Activated CD8-positive, alpha-beta memory T cell treated with anti-CD3 and anti-CD28 coated beads, Interleukin-2, amount 10 ng/mL, durations not matched to agents 7 days and 5 days (primary cell): ENCODE results near the gene RAB25. TPM values are rescaled to one million over a fixed set of nuclear protein-coding genes. Genes with fewer than 3 reads are reported as not detected.
A peak's percentile ranks its signal among the peaks of the same experiment; 100 is the strongest.

Source experiments
- ATAC-seq: fragments of 150-1000 bp; cut with Tn5 transposase; one replicate; pipeline ENCODE4 v1.10.0; 2021; ENCODE audit warnings: moderate library complexity
- CTCF ChIA-PET: fragments of 350-600 bp; sonication (Branson Sonifier 250); formaldehyde crosslinking; loops from one replicate; lab custom pipeline; 2021; ENCODE audit warnings: antibody characterized with exemption; lab: Charles Lee
- DNase-seq: peaks from one replicate; pipeline ENCODE4 v3.0.0-alpha.2; 2020
- H3K27ac Mint-ChIP-seq: one replicate; pipeline ENCODE4 v1.8.0; 2021; ENCODE audit warnings: mild to moderate bottlenecking, mixed read lengths
- H3K27me3 Mint-ChIP-seq: one replicate; pipeline ENCODE4 v1.8.0; 2021; ENCODE audit warnings: mixed read lengths
- H3K36me3 Mint-ChIP-seq: one replicate; pipeline ENCODE4 v1.8.0; 2021; ENCODE audit warnings: mild to moderate bottlenecking, mixed read lengths
- H3K4me1 Mint-ChIP-seq: one replicate; pipeline ENCODE4 v1.8.0; 2021; ENCODE audit warnings: mixed read lengths
- H3K4me3 Mint-ChIP-seq: one replicate; pipeline ENCODE4 v1.8.0; 2021; ENCODE audit warnings: mild to moderate bottlenecking, moderate library complexity, mixed read lengths
- H3K9me3 Mint-ChIP-seq: one replicate; pipeline ENCODE4 v1.8.0; 2022; ENCODE audit warnings: low read depth, mixed read lengths
- total RNA-seq, 2 experiments: library from RNA; stranded (reverse); gene quantifications; one replicate each; pipeline ENCODE4 v1.2.3, GENCODE V29; 2021

The RAB25 gene
- total RNA-seq, 2 experiments from 2014 or later = not detected

GRCh38 chr1:156075775-156076204 lies 14.8 kb downstream of the RAB25 start:
- Mint-ChIP-seq H3K36me3 (no peaks in the 10 kb centered on the region), H3K4me3 (no peak overlapping the region), H3K4me1 (no peaks in the 10 kb centered on the region), H3K27me3 (peaks cover 43% of the 10 kb centered on the region), H3K27ac (no peak overlapping the region), H3K9me3 (no peaks in the 10 kb centered on the region)
- no peak for DNase-seq
- CTCF ChIA-PET = interaction anchor here (1.3 to 2.0 kb wide), 2 partner anchors 9 to 16 kb away, joined by 4 to 8 read pairs; no protein-coding TSS in a partner anchor
- no peak for ATAC-seq

GRCh38 chr1:156076609-156077429 lies 15.9 kb downstream of the RAB25 start:
- CTCF ChIA-PET = interaction anchor here (2.0 kb wide), 1 partner anchor 10 kb away, joined by 8 read pairs; no protein-coding TSS in a partner anchor
- Mint-ChIP-seq H3K27me3 (peaks cover 45% of the 10 kb centered on the region), H3K4me1 (no peaks in the 10 kb centered on the region), H3K36me3 (no peaks in the 10 kb centered on the region), H3K27ac (no peak overlapping the region), H3K4me3 (no peak overlapping the region), H3K9me3 (no peaks in the 10 kb centered on the region)
- no peak for ATAC-seq
- DNase-seq = no peak

- H3K36me3 Mint-ChIP-seq = no peaks in the 10 kb centered on the region
- CTCF ChIA-PET = no interaction called here
- no peak for ATAC-seq
- H3K4me3 Mint-ChIP-seq = no peak overlapping the region
- H3K27me3 Mint-ChIP-seq = peaks cover 40% of the 10 kb centered on the region
- no peaks in the 10 kb centered on the region for H3K4me1 Mint-ChIP-seq
- no peak for DNase-seq
- H3K9me3 Mint-ChIP-seq = no peaks in the 10 kb centered on the region
- no peak overlapping the region for H3K27ac Mint-ChIP-seq
Measured at GRCh38 chr1:156077430-156077760, 16.4 kb downstream of the RAB25 start.

- H3K9me3 Mint-ChIP-seq = no peaks in the 10 kb centered on the region
- no peak for ATAC-seq
- no peaks in the 10 kb centered on the region for H3K36me3 Mint-ChIP-seq
- H3K27me3 Mint-ChIP-seq = peaks cover 46% of the 10 kb centered on the region
- peaks cover 4% of the 10 kb centered on the region for H3K4me1 Mint-ChIP-seq
- CTCF ChIA-PET = interaction anchor here (1.0 kb wide), 1 partner anchor 12 kb away, joined by 5 read pairs; no protein-coding TSS in a partner anchor
- H3K4me3 Mint-ChIP-seq = no peak overlapping the region
- no peak overlapping the region for H3K27ac Mint-ChIP-seq
- no peak for DNase-seq
Measured at GRCh38 chr1:156078728-156079127, 17.8 kb downstream of the RAB25 start.

- Mint-ChIP-seq H3K27ac (no peak overlapping the region), H3K4me3 (no peak overlapping the region), H3K36me3 (no peaks in the 10 kb centered on the region), H3K27me3 (peaks cover 55% of the 10 kb centered on the region), H3K9me3 (no peaks in the 10 kb centered on the region), H3K4me1 (peaks cover 4% of the 10 kb centered on the region)
- DNase-seq (no peak), ATAC-seq (no peak)
- CTCF ChIA-PET = no interaction called here
Measured at GRCh38 chr1:156079762-156080161, 18.8 kb downstream of the RAB25 start.

GRCh38 chr1:156080241-156080862 lies 19.4 kb downstream of the RAB25 start:
- H3K27me3 Mint-ChIP-seq = peaks cover 58% of the 10 kb centered on the region
- no peak overlapping the region for H3K4me3 Mint-ChIP-seq
- no peak for DNase-seq
- no peaks in the 10 kb centered on the region for H3K36me3 Mint-ChIP-seq
- ATAC-seq = no peak
- peaks cover 4% of the 10 kb centered on the region for H3K4me1 Mint-ChIP-seq
- H3K9me3 Mint-ChIP-seq = no peaks in the 10 kb centered on the region
- no peak overlapping the region for H3K27ac Mint-ChIP-seq
- CTCF ChIA-PET = no interaction called here

GRCh38 chr1:156080863-156081179 lies 19.9 kb downstream of the RAB25 start:
- Mint-ChIP-seq H3K36me3 (no peaks in the 10 kb centered on the region), H3K4me3 (no peak overlapping the region), H3K27ac (no peak overlapping the region), H3K9me3 (no peaks in the 10 kb centered on the region), H3K4me1 (peaks cover 4% of the 10 kb centered on the region), H3K27me3 (peaks cover 56% of the 10 kb centered on the region)
- CTCF ChIA-PET = interaction anchor here (1.4 to 27.0 kb wide), 3 partner anchors 8 to 43 kb away, joined by 4 to 979 read pairs (median 9); partner anchors contain the start of gene LMNA
- ATAC-seq (no peak), DNase-seq (no peak)

- H3K27ac Mint-ChIP-seq = no peak overlapping the region
- H3K36me3 Mint-ChIP-seq = no peaks in the 10 kb centered on the region
- peaks cover 60% of the 10 kb centered on the region for H3K27me3 Mint-ChIP-seq
- H3K4me1 Mint-ChIP-seq = peaks cover 6% of the 10 kb centered on the region
- H3K9me3 Mint-ChIP-seq = no peaks in the 10 kb centered on the region
- CTCF ChIA-PET = interaction anchor here (1.4 to 27.0 kb wide), 3 partner anchors 8 to 42 kb away, joined by 4 to 979 read pairs (median 9); partner anchors contain the start of gene LMNA
- DNase-seq (no peak), ATAC-seq (no peak)
- peak overlapping the region; percentile 42 for H3K4me3 Mint-ChIP-seq
Measured at GRCh38 chr1:156081180-156081916, 20.4 kb downstream of the RAB25 start.

- Mint-ChIP-seq H3K9me3 (no peaks in the 10 kb centered on the region), H3K27ac (no peak overlapping the region), H3K36me3 (no peaks in the 10 kb centered on the region), H3K27me3 (peaks cover 62% of the 10 kb centered on the region), H3K4me3 (peak overlapping the region; percentile 42), H3K4me1 (peaks cover 6% of the 10 kb centered on the region)
- DNase-seq = no peak
- no peak for ATAC-seq
- CTCF ChIA-PET = interaction anchor here (0.8 to 27.0 kb wide), 6 partner anchors 9 to 42 kb away, joined by 3 to 979 read pairs (median 4); partner anchors contain the start of gene LMNA
Measured at GRCh38 chr1:156081917-156082308, 21.0 kb downstream of the RAB25 start.

- CTCF ChIA-PET = interaction anchor here (0.6 to 27.0 kb wide), 7 partner anchors 9 to 143 kb away, joined by 3 to 979 read pairs (median 4); partner anchors contain the start of gene LMNA
- Mint-ChIP-seq H3K4me3 (peak within 1 kb of the TSS; percentile 71), H3K4me1 (peaks cover 6% of the 10 kb centered on the region), H3K9me3 (no peaks in the 10 kb centered on the region), H3K27ac (no peak within 1 kb of the TSS), H3K36me3 (no peaks in the 10 kb centered on the region), H3K27me3 (peaks cover 65% of the 10 kb centered on the region)
- peak; percentile 90 for ATAC-seq
- DNase-seq = peak; percentile 72
Measured at GRCh38 chr1:156082309-156083091, 21.5 kb downstream of the RAB25 start, which contains the start of gene MEX3A. TSS of gene MEX3A (minus strand) at chr1:156082465. CDS start at chr1:156081998, 467 bp downstream.

GRCh38 chr1:156083800-156084790 lies 23.1 kb downstream of the RAB25 start:
- no peaks in the 10 kb centered on the region for H3K9me3 Mint-ChIP-seq
- H3K36me3 Mint-ChIP-seq = no peaks in the 10 kb centered on the region
- peaks cover 6% of the 10 kb centered on the region for H3K4me1 Mint-ChIP-seq
- H3K4me3 Mint-ChIP-seq = peak overlapping the region; percentile 3
- no peak for DNase-seq
- ATAC-seq = no peak
- H3K27me3 Mint-ChIP-seq = peaks cover 52% of the 10 kb centered on the region
- CTCF ChIA-PET = interaction anchor here (1.0 to 27.0 kb wide), 4 partner anchors 9 to 39 kb away, joined by 3 to 979 read pairs (median 7); partner anchors contain the start of gene LMNA
- H3K27ac Mint-ChIP-seq = no peak overlapping the region
